ENCODE results near the gene ICE1.

Gene ICE1

DNA sequence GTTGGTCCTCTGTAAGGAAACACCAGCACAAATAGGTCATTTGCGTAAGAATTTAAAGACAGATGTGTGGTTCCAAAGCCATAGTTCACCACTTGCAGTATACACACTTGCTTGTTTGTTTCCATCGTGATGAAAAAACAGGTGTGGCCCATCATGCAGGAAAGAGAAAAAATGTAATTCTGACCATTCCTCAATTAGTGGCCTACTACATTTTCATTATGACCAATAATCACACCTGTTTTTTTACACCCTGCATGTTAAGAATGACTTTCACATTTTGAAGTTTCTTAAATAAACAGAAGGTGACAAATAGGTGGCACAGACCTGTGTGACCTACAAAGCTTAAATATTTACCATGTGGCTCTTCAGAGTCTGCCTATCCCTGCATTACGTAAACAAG is 2.2 kb upstream of the ICE1 start:
- Mint-ChIP-seq H3K9me3 (no peaks in the 10 kb centered on the region), H3K4me1 (peaks cover 13% of the 10 kb centered on the region), H3K27ac (no peak overlapping the region), H3K4me3 (no peak overlapping the region), H3K36me3 (peaks cover 6% of the 10 kb centered on the region), H3K27me3 (no peaks in the 10 kb centered on the region)

DNA sequence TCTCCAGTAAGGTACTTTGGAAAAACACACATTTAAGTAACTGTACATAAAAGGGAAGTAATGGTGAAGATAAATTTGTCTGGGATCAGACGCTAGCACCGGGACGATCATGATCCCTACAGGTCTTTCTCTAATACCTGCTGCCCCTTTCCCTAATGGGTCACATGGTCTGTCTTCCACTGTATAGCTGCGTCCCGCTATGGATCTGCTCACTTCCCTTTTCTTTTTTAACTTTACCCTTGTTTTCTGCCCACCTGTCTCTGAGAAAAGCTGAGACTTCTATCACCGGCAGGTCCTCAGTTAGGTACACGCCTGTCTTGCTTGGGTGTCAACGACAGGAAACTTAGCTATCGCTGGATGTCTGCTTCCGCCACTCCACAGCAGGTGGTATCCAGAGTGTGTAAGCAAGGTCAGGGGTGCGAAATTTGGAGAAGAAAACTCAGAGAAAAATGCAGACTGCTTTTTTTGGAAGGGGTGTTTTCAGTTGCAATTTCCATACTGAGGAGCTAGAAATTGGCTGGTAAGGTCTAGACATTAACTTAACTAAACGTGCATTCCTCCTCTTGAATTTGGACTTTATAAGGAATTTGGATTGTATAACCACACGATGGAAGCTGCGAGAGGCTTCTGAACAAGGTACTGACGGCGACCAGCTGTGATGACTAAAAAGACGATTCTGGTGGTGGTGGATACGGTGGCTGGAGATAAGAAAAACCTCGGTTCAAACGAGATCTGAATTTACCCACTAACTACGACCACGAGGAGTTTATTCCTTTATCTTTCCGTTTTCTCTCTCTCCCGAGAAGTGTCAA is 1.1 kb upstream of the ICE1 start:
- peaks cover 13% of the 10 kb centered on the region for H3K4me1 Mint-ChIP-seq
- peak overlapping the region; percentile 97 for H3K4me3 Mint-ChIP-seq
- no peaks in the 10 kb centered on the region for H3K9me3 Mint-ChIP-seq

DNA sequence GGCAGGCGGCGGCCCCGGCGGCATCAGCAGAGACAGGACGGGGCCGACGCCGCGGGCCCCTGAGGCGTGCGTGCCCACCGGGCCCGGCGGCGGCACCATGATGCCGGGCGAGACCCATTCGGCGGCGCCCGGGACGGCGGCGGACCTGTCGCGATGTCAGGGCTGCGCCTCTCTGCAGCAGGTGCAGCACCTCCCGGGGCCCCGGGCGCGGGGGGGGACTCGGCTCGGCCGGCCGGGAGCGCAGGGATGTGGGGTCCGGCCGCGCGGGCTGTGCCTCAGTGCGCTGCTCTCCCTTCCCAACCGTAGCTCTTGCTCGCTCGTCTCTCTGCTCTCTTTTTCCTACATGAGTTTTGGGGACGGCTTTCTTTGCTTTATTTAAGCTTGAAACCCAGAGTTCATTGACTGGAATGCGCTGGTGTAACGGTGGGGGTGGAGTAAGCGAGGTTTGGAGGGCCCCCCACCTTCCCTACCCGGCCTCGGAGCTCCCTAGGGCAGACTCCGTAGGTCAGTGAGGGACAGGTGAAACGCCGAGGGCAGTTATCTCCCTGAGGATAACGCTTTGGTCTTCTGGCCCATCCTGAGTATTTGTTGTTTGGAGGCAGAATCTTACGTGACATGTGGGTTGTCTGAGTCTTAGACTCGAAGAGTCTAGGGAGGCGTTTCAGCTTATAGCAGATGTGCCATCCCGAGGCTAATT is 490 bp downstream of the ICE1 start:
- no peaks in the 10 kb centered on the region for H3K9me3 Mint-ChIP-seq
- H3K4me3 Mint-ChIP-seq, result peak overlapping the region; percentile 97
- H3K27ac Mint-ChIP-seq, result peak overlapping the region; percentile 99
- H3K4me1 Mint-ChIP-seq, result peaks cover 17% of the 10 kb centered on the region
- H3K36me3 Mint-ChIP-seq, result peaks cover 2% of the 10 kb centered on the region
- H3K27me3 Mint-ChIP-seq, result no peaks in the 10 kb centered on the region

More for the DNA sequence above, 1.1 kb upstream of the ICE1 start:
- Mint-ChIP-seq H3K36me3 (peaks cover 4% of the 10 kb centered on the region), H3K27ac (peak overlapping the region; percentile 99), H3K27me3 (no peaks in the 10 kb centered on the region)

DNA sequence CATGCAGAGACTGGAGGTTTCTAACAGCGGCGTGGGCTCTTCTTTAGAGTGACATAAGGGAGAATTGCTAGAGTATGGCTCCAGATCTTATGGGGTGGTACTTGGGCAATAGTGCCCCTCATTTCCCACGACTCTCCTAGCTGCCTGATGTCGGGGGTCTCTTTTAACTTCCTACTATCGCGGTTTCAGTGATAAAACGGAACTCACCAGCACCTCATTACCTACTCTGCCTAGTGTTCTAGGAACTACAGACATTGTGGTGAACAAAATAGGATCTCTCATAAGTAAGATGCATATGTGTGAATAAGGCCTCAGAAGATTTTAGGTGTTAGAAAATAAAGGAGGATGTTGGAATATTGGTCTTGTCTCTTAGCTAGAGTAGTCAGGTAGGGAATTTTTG is 1.1 kb downstream of the ICE1 start:
- H3K4me3 Mint-ChIP-seq, result no peak overlapping the region
- H3K9me3 Mint-ChIP-seq, result no peaks in the 10 kb centered on the region
- peaks cover 22% of the 10 kb centered on the region for H3K4me1 Mint-ChIP-seq
- H3K36me3 Mint-ChIP-seq, result peaks cover 2% of the 10 kb centered on the region
- H3K27me3 Mint-ChIP-seq, result no peaks in the 10 kb centered on the region
- no peak overlapping the region for H3K27ac Mint-ChIP-seq

DNA sequence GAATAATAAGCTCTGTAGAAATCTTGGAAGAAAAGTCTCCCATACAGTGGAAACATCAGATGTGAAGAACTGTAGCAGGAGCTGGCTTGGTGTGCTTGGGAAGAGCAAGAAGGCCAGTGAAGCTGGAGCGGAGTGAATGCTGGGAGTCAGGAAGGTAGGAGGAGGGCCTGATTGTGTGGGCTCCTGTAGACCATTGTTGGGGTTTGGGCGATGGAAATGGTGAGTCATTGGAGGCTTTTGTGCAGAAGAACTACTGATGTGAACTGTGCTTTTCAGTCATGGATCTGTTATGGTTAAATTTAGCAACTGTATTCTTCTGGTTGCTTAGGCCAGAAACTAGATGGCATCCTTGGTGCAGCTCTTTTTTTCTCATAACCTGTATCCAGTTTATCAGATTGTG is 2.3 kb downstream of the ICE1 start:
- Mint-ChIP-seq H3K4me3 (no peak overlapping the region), H3K27me3 (no peaks in the 10 kb centered on the region), H3K27ac (no peak overlapping the region), H3K36me3 (peaks cover 2% of the 10 kb centered on the region), H3K9me3 (no peaks in the 10 kb centered on the region), H3K4me1 (peaks cover 34% of the 10 kb centered on the region)

DNA sequence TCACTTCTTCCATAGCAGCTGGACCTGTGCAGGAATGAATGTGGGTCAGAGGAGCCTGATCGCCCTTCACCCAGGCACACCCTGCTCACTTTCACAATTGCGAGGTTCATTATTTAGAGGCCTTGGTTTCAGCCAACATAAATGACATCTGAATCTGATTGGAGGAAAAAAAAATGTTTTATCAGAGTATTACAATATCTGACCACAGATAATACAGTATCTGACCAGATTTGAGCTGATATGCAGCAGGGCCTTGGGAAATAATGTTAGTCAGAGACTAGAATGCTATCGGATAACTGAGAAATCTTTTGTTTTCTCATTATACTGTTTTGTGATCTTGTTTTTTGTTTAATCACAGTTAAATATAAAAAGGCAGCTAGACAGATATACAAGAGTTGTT is 7.7 kb downstream of the ICE1 start:
- no peaks in the 10 kb centered on the region for H3K27me3 Mint-ChIP-seq
- no peak overlapping the region for H3K27ac Mint-ChIP-seq

DNA sequence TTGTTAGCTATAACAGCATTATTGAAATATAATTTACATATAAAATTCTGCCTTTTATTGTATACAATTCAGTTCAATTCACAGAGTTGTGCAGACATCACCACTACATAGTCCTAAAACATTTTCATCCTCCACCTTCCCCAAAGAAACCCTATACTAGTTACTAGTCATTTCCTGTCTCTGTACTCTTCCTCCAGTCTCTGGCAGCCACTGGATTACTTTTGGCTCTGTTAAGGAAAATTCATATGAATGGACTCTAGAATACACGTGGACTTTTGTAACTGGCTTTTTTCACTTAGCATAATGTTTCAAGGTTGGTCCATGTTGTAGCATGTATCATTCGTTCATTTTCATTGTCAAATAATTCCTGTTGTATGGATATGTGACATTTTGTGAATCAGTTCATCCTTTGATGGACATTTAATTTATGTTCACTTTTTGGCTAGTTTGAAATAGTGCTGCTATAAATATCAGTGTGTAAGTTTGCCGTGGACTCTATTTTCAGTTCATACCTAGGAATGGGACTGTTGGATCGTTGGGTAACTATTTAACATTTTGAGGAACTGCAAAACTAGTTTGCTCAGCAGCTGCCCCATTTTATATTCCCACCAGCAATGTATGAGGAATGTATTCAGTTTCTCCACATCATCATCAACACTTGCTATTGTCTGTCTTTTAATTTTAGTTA is 9.7 kb downstream of the ICE1 start:
- Mint-ChIP-seq H3K27ac (peak overlapping the region; percentile 30), H3K27me3 (no peaks in the 10 kb centered on the region), H3K36me3 (peaks cover 2% of the 10 kb centered on the region), H3K4me3 (no peak overlapping the region), H3K4me1 (peaks cover 73% of the 10 kb centered on the region), H3K9me3 (no peaks in the 10 kb centered on the region)

More for the DNA sequence above, 7.7 kb downstream of the ICE1 start:
- H3K4me1 Mint-ChIP-seq, result peaks cover 69% of the 10 kb centered on the region
- H3K36me3 Mint-ChIP-seq, result peaks cover 2% of the 10 kb centered on the region
- no peaks in the 10 kb centered on the region for H3K9me3 Mint-ChIP-seq
- H3K4me3 Mint-ChIP-seq, result no peak overlapping the region

DNA sequence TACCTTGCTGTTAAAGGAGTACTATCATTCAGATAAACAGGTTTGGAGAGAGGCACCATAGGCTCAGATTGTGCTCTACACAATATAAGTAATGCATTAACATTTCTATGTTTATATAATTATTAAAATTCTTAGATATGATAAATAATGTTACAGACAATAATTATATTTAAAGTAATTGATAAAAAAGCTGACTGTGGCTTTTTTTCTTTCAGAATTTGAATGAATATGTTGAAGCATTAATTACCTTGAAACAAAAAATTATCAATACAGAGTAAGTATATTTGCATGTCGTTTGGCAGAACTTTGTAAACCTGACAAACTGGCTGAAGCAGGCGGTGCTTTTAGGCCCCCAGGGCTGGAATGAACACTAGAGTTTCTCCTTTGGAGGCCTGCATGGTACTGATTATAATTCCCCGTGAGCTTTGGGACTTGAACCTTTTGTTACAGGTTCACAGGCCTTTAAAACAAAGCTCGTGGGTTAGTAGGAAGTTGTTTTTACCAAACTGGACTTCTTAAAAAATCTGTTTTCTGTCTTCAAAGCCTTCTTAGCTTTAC is 13.8 kb downstream of the ICE1 start:
- Mint-ChIP-seq H3K4me1 (peaks cover 43% of the 10 kb centered on the region), H3K36me3 (peaks cover 12% of the 10 kb centered on the region), H3K4me3 (no peak overlapping the region), H3K9me3 (no peaks in the 10 kb centered on the region), H3K27me3 (no peaks in the 10 kb centered on the region), H3K27ac (no peak overlapping the region)

DNA sequence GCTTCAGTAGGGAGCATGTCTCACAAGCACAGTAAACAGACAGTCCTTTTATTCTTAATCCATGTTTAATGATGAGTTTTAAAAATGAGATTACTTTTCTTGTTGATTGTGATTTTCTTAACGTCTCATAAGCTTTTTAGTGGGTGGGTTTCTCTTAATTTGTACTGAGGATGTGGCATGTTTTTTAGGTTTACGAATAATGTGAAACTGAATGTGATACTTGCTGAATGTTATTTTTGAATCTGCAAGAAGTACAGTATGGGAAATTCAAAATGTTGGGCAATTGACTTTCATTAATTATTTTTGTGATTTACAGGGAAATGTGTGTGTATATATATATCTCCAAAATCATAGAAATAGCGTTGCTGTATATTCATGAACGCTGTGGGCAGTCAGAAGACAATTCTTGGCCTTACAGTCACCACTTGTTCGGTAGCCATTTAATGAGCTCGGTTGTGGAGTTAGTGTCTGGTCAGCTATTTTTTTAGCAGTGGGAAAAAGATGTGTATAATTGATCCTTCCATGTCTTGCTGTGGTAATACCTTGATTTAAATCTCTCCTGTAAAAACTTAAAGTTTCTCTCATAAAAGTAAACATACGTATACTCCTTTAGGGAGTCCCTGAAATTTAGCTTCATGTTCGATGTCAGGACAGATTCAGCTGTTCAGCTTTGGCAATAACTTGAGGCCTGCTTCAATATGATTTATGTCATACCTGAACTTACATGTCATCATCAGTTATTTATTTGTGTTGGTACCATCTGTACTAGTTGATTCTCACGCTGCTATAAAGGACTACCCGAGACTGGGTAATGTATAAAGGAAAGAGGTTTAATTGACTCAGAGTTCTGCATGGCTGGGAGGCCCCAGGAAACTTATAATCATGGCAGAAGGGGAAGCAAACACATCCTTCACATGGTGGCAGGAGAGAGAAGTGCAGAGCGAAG is 15.0 kb downstream of the ICE1 start:
- peaks cover 32% of the 10 kb centered on the region for H3K4me1 Mint-ChIP-seq
- H3K9me3 Mint-ChIP-seq, result no peaks in the 10 kb centered on the region
- no peak overlapping the region for H3K4me3 Mint-ChIP-seq
- no peak overlapping the region for H3K27ac Mint-ChIP-seq
- peaks cover 16% of the 10 kb centered on the region for H3K36me3 Mint-ChIP-seq
- H3K27me3 Mint-ChIP-seq, result no peaks in the 10 kb centered on the region

DNA sequence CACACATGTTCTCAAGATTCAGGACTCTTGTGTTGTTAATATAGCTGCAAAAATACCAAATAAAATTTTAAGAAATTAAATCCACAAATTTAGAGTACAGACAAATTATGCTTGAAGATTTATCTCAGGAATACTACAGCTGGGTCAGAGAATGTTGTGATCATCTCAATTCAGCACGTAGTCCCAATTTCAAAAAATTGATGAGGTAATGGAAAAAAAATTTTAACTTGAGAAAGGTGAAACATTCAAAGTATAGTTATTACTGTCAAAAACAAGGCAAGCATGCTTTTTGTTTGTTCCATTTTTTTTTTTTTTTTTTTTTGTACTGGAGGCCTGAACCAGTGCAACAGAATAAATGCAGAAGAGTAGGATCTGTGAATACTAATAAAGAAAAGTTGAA is 29.4 kb downstream of the ICE1 start:
- no peak overlapping the region for H3K27ac Mint-ChIP-seq
- H3K9me3 Mint-ChIP-seq, result no peaks in the 10 kb centered on the region
- H3K4me3 Mint-ChIP-seq, result no peak overlapping the region
- H3K4me1 Mint-ChIP-seq, result no peaks in the 10 kb centered on the region
- H3K36me3 Mint-ChIP-seq, result peaks cover 16% of the 10 kb centered on the region
- H3K27me3 Mint-ChIP-seq, result no peaks in the 10 kb centered on the region

DNA sequence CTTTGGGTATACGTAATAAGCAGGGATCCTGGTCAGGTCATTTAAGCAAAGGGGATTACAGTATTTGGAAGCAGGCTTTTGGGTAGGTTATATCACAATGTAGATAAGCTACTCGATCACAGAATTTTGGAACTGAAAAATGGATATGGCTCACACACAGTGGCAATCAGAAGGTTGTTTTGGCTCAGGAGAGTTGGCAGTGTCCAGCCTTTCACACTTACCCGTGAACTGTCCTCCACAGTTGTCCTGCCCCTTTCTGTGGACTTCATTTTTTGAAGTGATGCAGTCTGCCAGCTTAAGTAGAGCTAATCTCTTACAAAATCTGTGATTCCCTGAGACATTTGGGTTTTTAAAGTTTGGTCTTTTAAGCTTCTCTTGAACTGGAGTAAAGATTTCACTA is 30.7 kb downstream of the ICE1 start:
- peaks cover 20% of the 10 kb centered on the region for H3K36me3 Mint-ChIP-seq
- no peak overlapping the region for H3K4me3 Mint-ChIP-seq
- no peaks in the 10 kb centered on the region for H3K9me3 Mint-ChIP-seq
- H3K27me3 Mint-ChIP-seq, result no peaks in the 10 kb centered on the region
- no peaks in the 10 kb centered on the region for H3K4me1 Mint-ChIP-seq
- no peak overlapping the region for H3K27ac Mint-ChIP-seq

DNA sequence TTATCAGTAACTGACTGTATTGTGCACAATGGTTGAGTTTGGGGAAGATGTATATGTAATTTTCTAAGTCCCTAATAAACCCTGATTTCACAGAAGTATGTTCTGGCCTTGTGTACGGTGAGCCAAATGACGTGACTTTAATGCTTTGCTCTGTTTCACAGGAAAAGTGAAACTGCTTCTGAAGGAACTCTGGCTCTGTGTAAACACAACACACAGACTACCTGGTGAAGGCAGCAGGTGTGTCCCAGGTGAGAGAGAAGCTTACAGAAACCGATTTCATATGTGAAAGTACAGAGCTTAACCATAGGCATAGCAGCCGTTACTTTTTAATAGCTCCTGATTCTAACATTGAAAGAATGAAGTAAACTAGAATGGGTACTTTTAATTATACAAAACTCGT is 31.9 kb downstream of the ICE1 start:
- no peaks in the 10 kb centered on the region for H3K27me3 Mint-ChIP-seq
- no peaks in the 10 kb centered on the region for H3K9me3 Mint-ChIP-seq
- no peaks in the 10 kb centered on the region for H3K4me1 Mint-ChIP-seq
- no peak overlapping the region for H3K27ac Mint-ChIP-seq
- H3K36me3 Mint-ChIP-seq, result peaks cover 20% of the 10 kb centered on the region
- H3K4me3 Mint-ChIP-seq, result no peak overlapping the region

DNA sequence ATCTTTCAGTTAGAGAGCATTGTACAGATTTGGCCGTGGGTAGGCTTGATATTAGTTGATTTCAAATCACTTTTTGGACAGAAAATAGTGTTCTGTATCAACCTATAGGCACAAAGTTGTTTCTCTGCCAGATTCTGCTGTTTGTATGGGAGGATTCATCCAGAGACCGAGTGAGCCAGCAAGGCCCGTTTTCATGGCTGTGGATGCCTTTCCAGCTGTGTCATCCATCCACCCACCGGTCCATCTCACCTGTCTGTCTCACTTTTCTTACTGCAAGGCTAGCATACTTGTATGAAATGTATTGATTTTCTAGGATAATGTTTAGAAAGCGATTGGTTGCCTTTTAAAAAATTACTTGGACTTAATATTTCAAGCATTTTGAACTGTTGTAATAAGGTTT is 34.4 kb downstream of the ICE1 start:
- no peak overlapping the region for H3K27ac Mint-ChIP-seq

DNA sequence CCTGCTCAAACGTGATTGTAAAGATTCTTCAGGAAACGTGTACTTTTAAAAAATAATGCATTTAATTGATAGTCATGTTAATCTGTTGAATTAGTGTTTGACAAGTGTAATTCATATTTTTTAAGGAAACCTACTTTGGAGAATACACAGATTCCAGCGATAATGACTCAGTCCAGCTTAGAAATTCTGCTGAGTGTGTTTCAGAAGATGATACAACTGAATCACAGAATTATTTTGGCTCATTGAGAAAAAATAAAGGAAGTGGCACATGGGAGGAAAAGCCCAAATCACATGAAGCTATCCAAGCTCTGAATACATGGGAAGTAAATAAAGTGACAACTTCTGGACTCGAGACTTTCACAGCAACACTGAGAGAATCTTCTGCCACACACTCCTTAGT is 37.8 kb downstream of the ICE1 start:
- Mint-ChIP-seq H3K9me3 (no peaks in the 10 kb centered on the region), H3K4me3 (no peak overlapping the region), H3K27me3 (no peaks in the 10 kb centered on the region), H3K27ac (no peak overlapping the region), H3K36me3 (peaks cover 47% of the 10 kb centered on the region), H3K4me1 (peaks cover 3% of the 10 kb centered on the region)

More for the DNA sequence above, 34.4 kb downstream of the ICE1 start:
- Mint-ChIP-seq H3K4me1 (no peaks in the 10 kb centered on the region), H3K4me3 (no peak overlapping the region), H3K36me3 (peaks cover 34% of the 10 kb centered on the region), H3K27me3 (no peaks in the 10 kb centered on the region), H3K9me3 (no peaks in the 10 kb centered on the region)

DNA sequence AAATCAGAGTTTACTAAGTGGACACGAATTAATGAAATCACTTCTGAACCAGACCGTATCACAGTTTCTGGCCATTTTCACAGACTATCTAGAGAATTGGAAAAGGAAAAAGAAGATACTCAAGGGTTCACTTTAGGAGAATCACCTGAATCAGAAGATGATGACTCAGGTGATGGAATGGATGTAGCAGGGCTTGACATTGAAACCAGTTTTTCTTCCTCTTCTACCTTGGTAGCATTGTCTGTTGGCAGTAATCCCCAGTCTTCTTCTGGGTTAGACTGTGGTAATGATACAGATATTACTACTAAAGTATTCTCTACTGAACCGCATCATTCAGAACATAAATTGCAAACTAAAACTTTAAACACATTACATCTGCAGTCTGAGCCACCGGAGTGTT is 38.5 kb downstream of the ICE1 start:
- H3K27me3 Mint-ChIP-seq, result no peaks in the 10 kb centered on the region
- no peak overlapping the region for H3K4me3 Mint-ChIP-seq
- H3K36me3 Mint-ChIP-seq, result peaks cover 47% of the 10 kb centered on the region
- no peaks in the 10 kb centered on the region for H3K9me3 Mint-ChIP-seq
- H3K4me1 Mint-ChIP-seq, result peaks cover 3% of the 10 kb centered on the region
- H3K27ac Mint-ChIP-seq, result no peak overlapping the region

Data from activated naive CD4-positive, alpha-beta T cell treated with anti-CD3 and anti-CD28 coated beads, Interleukin-2, amount 50 U/mL, for 24 hours (primary cell).